Panc1 (cell line): ENCODE data around the gene TMEM219. TPM values are rescaled to one million over a fixed set of nuclear protein-coding genes. Genes with fewer than 3 reads are reported as not detected.

Source experiments
- ATAC-seq: fragments of 200-7000 bp; cut with Tn5 transposase; 2 replicates; pipeline ENCODE4 v1.9.1; 2020; ENCODE audit warnings: mild to moderate bottlenecking, moderate library complexity
- BruUV-seq: library from RNA; stranded (reverse); fragments of 400-500 nt; replicated peaks from 2 replicates; lab custom pipeline; 2021; lab: Mats Ljungman, UMichigan
- CTCF ChIA-PET: fragments of 300-600 bp; sonication (Branson Sonifier 250); formaldehyde crosslinking; loops from one replicate; lab custom pipeline; 2022; ENCODE audit warnings: antibody characterized with exemption; lab: Charles Lee
- POLR2A ChIA-PET: fragments of 300-600 bp; sonication (Branson Sonifier 250); formaldehyde crosslinking; loops from one replicate; lab custom pipeline; 2022; ENCODE audit warnings: antibody characterized with exemption; lab: Charles Lee
- DNase-seq: peaks from one replicate; pipeline ENCODE4 v3.0.0-alpha.2; 2010; ENCODE audit warnings: low read depth, low spot score
- H3K27ac ChIP-seq: 2 replicates; pipeline ENCODE4 v1.5.1; 2011; ENCODE audit warnings: mild to moderate bottlenecking, low read length, inconsistent platforms
- H3K27me3 ChIP-seq: fragments of 200-500 bp; sonication (Bioruptor generic); 2 replicates; pipeline ENCODE4 v1.6.0; 2014; ENCODE audit warnings: low read length, inconsistent platforms; ENCODE audit not compliant: control insufficient read depth, insufficient read depth
- H3K36me3 ChIP-seq: fragments of 200-500 bp; sonication (Bioruptor generic); 2 replicates; pipeline ENCODE4 v1.5.1; 2014; ENCODE audit warnings: inconsistent platforms, mild to moderate bottlenecking, low read length, moderate library complexity; ENCODE audit not compliant: control insufficient read depth, insufficient read depth
- H3K4me1 ChIP-seq: 2 replicates; pipeline ENCODE4 v1.5.1; 2011; ENCODE audit warnings: inconsistent platforms, mild to moderate bottlenecking, low read length, moderate library complexity; ENCODE audit not compliant: control insufficient read depth, insufficient read depth
- H3K4me3 ChIP-seq, 2 experiments: 2 replicates each; pipeline ENCODE4 v1.5.1; 2011 to 2012; ENCODE audit warnings: low read depth in 2 of 2, low read length in 2 of 2, mild to moderate bottlenecking in 2 of 2, inconsistent platforms in 1 of 2, moderate library complexity in 1 of 2
- H3K9me3 ChIP-seq: fragments of 200-500 bp; sonication (Bioruptor generic); 2 replicates; pipeline ENCODE4 v1.5.1; 2014; ENCODE audit warnings: low read depth, mild to moderate bottlenecking, inconsistent platforms, low read length, moderate library complexity; ENCODE audit not compliant: control insufficient read depth, insufficient read depth
- CTCF ChIP-seq: fragments of 450-650 bp; IDR thresholded peaks from 2 replicates; pipeline ENCODE4 v1.5.1; 2017; ENCODE audit warnings: mild to moderate bottlenecking
- POLR2AphosphoS5 ChIP-seq: IDR thresholded peaks from 2 replicates; pipeline ENCODE4 v1.6.1; 2012; ENCODE audit warnings: mild to moderate bottlenecking, low read depth, low read length, moderate library complexity
- TCF7L2 ChIP-seq: IDR thresholded peaks from 2 replicates; pipeline ENCODE4 v1.6.1; 2011; ENCODE audit warnings: mild to moderate bottlenecking, low read depth, low read length, inconsistent platforms
- in situ Hi-C: cut with HindIII; loops from 2 replicates; pipeline ENCODE4 v1.10.0; 2016; ENCODE audit warnings: low sequenced_read_pairs, low pct_unique_long_range_greater_than_20kb
- intact Hi-C: fragments of 100-400 bp; cut with micrococcal nuclease; formaldehyde crosslinking; loops from one replicate; pipeline ENCODE4 v1.10.0; 2022; ENCODE audit not compliant: unreplicated experiment
- total RNA-seq: library from RNA; stranded (reverse); gene quantifications from one replicate; pipeline ENCODE4 v1.2.1, GENCODE V29; 2021; ENCODE audit not compliant: unreplicated experiment
- TF ChIP-seq, protein P1 (sequence below), 2 experiments: IDR thresholded peaks; 2 replicates each; pipeline ENCODE4 v1.6.1; 2011 to 2012; ENCODE audit warnings: low read depth in 2 of 2, control low read depth in 1 of 2, low read length in 1 of 2, mild to moderate bottlenecking in 1 of 2, moderate library complexity in 1 of 2; ENCODE audit not compliant: insufficient read depth in 1 of 2

Gene TMEM219
- total RNA-seq, 1 experiment from 2014 or later: 161 TPM

DNA sequence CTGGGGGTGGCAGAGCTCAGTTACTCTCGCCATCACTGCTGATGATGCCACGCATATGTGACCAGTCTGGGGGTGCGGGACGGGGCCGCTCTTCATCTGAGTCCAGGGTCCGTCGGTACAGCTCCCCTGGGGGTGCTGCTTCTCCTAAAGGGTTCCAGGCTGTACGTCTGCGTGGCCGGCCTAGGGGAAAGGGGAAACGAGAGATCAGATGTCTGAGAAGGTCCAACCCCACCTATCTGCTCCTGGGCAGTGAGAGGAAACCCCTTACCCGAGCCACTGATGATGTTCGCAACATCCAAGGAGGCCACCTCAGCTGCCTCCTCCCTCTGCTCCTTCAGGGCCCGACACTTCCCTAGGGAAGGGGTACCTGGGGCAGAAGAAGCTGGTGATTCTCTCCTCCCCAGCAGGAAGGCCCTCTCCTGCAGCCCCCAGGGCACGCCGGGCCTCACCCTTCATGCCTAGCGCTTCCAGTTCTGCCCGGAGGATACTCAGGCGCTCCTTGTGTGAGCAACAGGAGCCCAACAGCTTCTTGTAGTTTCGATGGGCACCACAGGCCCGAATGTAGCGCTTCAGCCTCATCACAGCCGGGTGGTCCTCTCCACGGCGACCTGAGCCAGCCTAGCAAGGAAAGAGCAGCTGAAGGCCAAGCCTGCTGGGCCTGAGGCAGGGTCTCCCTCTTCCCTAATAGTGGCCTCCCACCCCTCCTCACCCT, 31.5 kb downstream of the TMEM219 start:
- ChIA-PET POLR2A (interaction anchor here (0.7 kb wide), 1 partner anchor 56 kb away, joined by 5 read pairs; no protein-coding TSS in a partner anchor), CTCF (interaction anchor here (0.6 kb wide), 1 partner anchor 178 kb away, joined by 5 read pairs; no protein-coding TSS in a partner anchor)
- in situ Hi-C loops: no loop called here
- H3K4me3 ChIP-seq: no peak overlapping the region
- intact Hi-C loops: no loop called here
- no peaks in the 10 kb centered on the region for H3K9me3 ChIP-seq
- ATAC-seq (no peak), DNase-seq (no peak)
- no peak for TF ChIP-seq CTCF
- no peaks in the 10 kb centered on the region for H3K27me3 ChIP-seq
- H3K27ac ChIP-seq: no peak overlapping the region
- BruUV-seq: no TSS peak
- H3K4me1 ChIP-seq: peaks cover 31% of the 10 kb centered on the region
- H3K36me3 ChIP-seq: peaks cover 8% of the 10 kb centered on the region

- H3K27ac ChIP-seq: peak overlapping the region; percentile 100
- H3K4me3 ChIP-seq: peak overlapping the region in 1 of 2 experiments; percentile 98; a peak in 2 of 4 replicates
- POLR2A ChIA-PET: interaction anchor here (0.7 kb wide), 1 partner anchor 56 kb away, joined by 5 read pairs; no protein-coding TSS in a partner anchor
Observed at GRCh38 chr16:29993903-29994599, 32.2 kb downstream of the TMEM219 start.

More at GRCh38 chr16:29993903-29994599, 32.2 kb downstream of the TMEM219 start:
- H3K9me3 ChIP-seq: no peaks in the 10 kb centered on the region
- no peaks in the 10 kb centered on the region for H3K27me3 ChIP-seq
- intact Hi-C loops: no loop called here
- H3K4me1 ChIP-seq: peaks cover 31% of the 10 kb centered on the region
- BruUV-seq: TSS peak; percentile 96
- in situ Hi-C loops: no loop called here
- peaks cover 8% of the 10 kb centered on the region for H3K36me3 ChIP-seq
- ATAC-seq: no peak
- CTCF ChIA-PET: interaction anchor here (0.6 kb wide), 1 partner anchor 179 kb away, joined by 5 read pairs; no protein-coding TSS in a partner anchor
- TF ChIP-seq POLR2AphosphoS5: no peak; the same call in 1 of the 2 replicates
- TF ChIP-seq, protein P1, sequence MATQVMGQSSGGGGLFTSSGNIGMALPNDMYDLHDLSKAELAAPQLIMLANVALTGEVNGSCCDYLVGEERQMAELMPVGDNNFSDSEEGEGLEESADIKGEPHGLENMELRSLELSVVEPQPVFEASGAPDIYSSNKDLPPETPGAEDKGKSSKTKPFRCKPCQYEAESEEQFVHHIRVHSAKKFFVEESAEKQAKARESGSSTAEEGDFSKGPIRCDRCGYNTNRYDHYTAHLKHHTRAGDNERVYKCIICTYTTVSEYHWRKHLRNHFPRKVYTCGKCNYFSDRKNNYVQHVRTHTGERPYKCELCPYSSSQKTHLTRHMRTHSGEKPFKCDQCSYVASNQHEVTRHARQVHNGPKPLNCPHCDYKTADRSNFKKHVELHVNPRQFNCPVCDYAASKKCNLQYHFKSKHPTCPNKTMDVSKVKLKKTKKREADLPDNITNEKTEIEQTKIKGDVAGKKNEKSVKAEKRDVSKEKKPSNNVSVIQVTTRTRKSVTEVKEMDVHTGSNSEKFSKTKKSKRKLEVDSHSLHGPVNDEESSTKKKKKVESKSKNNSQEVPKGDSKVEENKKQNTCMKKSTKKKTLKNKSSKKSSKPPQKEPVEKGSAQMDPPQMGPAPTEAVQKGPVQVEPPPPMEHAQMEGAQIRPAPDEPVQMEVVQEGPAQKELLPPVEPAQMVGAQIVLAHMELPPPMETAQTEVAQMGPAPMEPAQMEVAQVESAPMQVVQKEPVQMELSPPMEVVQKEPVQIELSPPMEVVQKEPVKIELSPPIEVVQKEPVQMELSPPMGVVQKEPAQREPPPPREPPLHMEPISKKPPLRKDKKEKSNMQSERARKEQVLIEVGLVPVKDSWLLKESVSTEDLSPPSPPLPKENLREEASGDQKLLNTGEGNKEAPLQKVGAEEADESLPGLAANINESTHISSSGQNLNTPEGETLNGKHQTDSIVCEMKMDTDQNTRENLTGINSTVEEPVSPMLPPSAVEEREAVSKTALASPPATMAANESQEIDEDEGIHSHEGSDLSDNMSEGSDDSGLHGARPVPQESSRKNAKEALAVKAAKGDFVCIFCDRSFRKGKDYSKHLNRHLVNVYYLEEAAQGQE (IDR thresholded peaks at IDR 0.05; ENCODE audit: insufficient read depth in 1 of 2, low read depth in 2 of 2, low read length in 1 of 2): no peak
- no peak for TF ChIP-seq TCF7L2
- no peak for DNase-seq
